Endothelial cell of umbilical vein (primary cell): Measurements from ENCODE around the gene MYO5B. TPM values are rescaled to one million over a fixed set of nuclear protein-coding genes. Genes with fewer than 3 reads are reported as not detected.

Experiments used
- BruUV-seq: library from RNA; stranded (reverse); fragments of 400-500 nt; replicated peaks from 2 replicates; lab custom pipeline; 2021; lab: Mats Ljungman, UMichigan
- CTCF ChIA-PET: fragments of 300-600, 350-600 bp; sonication (Branson Sonifier 250); formaldehyde crosslinking; loops from one replicate; lab custom pipeline; 2021; ENCODE audit warnings: antibody characterized with exemption, inconsistent platforms; lab: Charles Lee
- POLR2A ChIA-PET: fragments of 300-600, 350-600 bp; sonication (Branson Sonifier 250); formaldehyde crosslinking; loops from one replicate; lab custom pipeline; 2021; ENCODE audit warnings: antibody characterized with exemption, inconsistent platforms; lab: Charles Lee
- DNase-seq: peaks from one replicate; pipeline ENCODE4 v3.0.0-alpha.2; 2011; ENCODE audit warnings: low read depth, low spot score
- FAIRE-seq: peaks from 2 replicates; lab custom pipeline; 2011; peaks lifted over from hg19 to GRCh38; lab: Jason Lieb, UNC
- H2AFZ ChIP-seq: 2 replicates; pipeline ENCODE4 v1.6.0; 2012; ENCODE audit warnings: low read depth, low read length, control low read depth, inconsistent platforms
- H3K27ac ChIP-seq: 2 replicates; pipeline ENCODE4 v1.5.1; 2011; ENCODE audit warnings: low read depth, mild to moderate bottlenecking, control low read depth, low read length, moderate library complexity; ENCODE audit not compliant: insufficient read depth
- H3K27me3 ChIP-seq, 2 experiments: 2 replicates each; pipeline versions ENCODE4 v1.6.0 to v1.6.1; 2011; ENCODE audit warnings: low read length in 2 of 2, mixed read lengths in 1 of 2; ENCODE audit not compliant: control insufficient read depth in 2 of 2, insufficient read depth in 2 of 2
- H3K36me3 ChIP-seq, 2 experiments: 2 replicates in 1 of 2; 3 replicates in 1 of 2; pipeline ENCODE4 v1.5.1; 2011; ENCODE audit warnings: low read length in 2 of 2, mild to moderate bottlenecking in 1 of 2, moderate library complexity in 1 of 2; ENCODE audit not compliant: control insufficient read depth in 2 of 2, insufficient read depth in 2 of 2; ENCODE audit errors: extremely low read depth in 1 of 2
- H3K4me1 ChIP-seq: 3 replicates; pipeline ENCODE4 v1.5.1; 2011; ENCODE audit warnings: mild to moderate bottlenecking, low read length; ENCODE audit not compliant: control insufficient read depth, insufficient read depth; ENCODE audit errors: extremely low read depth
- H3K4me2 ChIP-seq: 2 replicates; pipeline ENCODE4 v1.6.1; 2011; ENCODE audit warnings: low read length, control low read depth, mixed read lengths; ENCODE audit not compliant: insufficient read depth
- H3K4me3 ChIP-seq, 3 experiments: fragments of 200-600 bp in 1 of 3; sonication (generic), shearing (Covaris generic) in 1 of 3; replicated peaks in 1 of 3; 2 replicates each; pipeline ENCODE4 v1.5.1; 2011 to 2016; ENCODE audit warnings: control low read depth in 3 of 3, low read length in 3 of 3, mild to moderate bottlenecking in 2 of 3, inconsistent platforms in 1 of 3, low read depth in 1 of 3, moderate library complexity in 1 of 3; ENCODE audit not compliant: insufficient read depth in 1 of 3
- H3K79me2 ChIP-seq: 2 replicates; pipeline ENCODE4 v1.6.0; 2012; ENCODE audit warnings: low read length, inconsistent platforms; ENCODE audit not compliant: control insufficient read depth, insufficient read depth
- H3K9ac ChIP-seq: replicated peaks from 2 replicates; pipeline ENCODE3; 2011; ENCODE audit warnings: low read length, control low read depth; ENCODE audit not compliant: insufficient read depth; ENCODE audit errors: extremely low read depth
- H3K9me1 ChIP-seq: replicated peaks from 3 replicates; pipeline ENCODE4 v1.6.0; 2011; ENCODE audit warnings: mild to moderate bottlenecking, low read length; ENCODE audit not compliant: control insufficient read depth, insufficient read depth; ENCODE audit errors: extremely low read depth
- H3K9me3 ChIP-seq: replicated peaks from 2 replicates; pipeline ENCODE4 v1.5.1; 2012; ENCODE audit warnings: low read length, inconsistent platforms; ENCODE audit not compliant: control insufficient read depth, insufficient read depth
- H4K20me1 ChIP-seq: replicated peaks from 2 replicates; pipeline ENCODE3; 2011; ENCODE audit warnings: mild to moderate bottlenecking, low read length; ENCODE audit not compliant: control insufficient read depth, insufficient read depth; ENCODE audit errors: extremely low read depth
- EZH2 ChIP-seq: IDR thresholded peaks from 2 replicates; pipeline ENCODE4 v1.6.1; 2012; ENCODE audit warnings: borderline replicate concordance, low read depth, mild to moderate bottlenecking, moderate library complexity, low read length, inconsistent platforms; ENCODE audit not compliant: severe bottlenecking
- FOS ChIP-seq: IDR thresholded peaks from 2 replicates; pipeline ENCODE4 v1.6.1; 2011; ENCODE audit warnings: mild to moderate bottlenecking, low read length, moderate library complexity, borderline replicate concordance; ENCODE audit not compliant: insufficient read depth
- GATA2 ChIP-seq: IDR thresholded peaks from 2 replicates; pipeline ENCODE4 v1.7.0; 2011; ENCODE audit warnings: low read depth, mild to moderate bottlenecking, moderate library complexity, mixed read lengths, low read length; ENCODE audit not compliant: insufficient read length, insufficient read depth
- JUN ChIP-seq: IDR thresholded peaks from 2 replicates; pipeline ENCODE4 v1.6.1; 2011; ENCODE audit warnings: borderline replicate concordance, low read depth; ENCODE audit not compliant: insufficient read length, insufficient read depth
- MYC ChIP-seq: IDR thresholded peaks from one replicate; pipeline ENCODE4 v1.6.1; 2011; ENCODE audit warnings: mild to moderate bottlenecking, low read depth, low read length
- POLR2A ChIP-seq: IDR thresholded peaks from 2 replicates; pipeline ENCODE4 v1.6.1; 2012; ENCODE audit warnings: low read depth, mild to moderate bottlenecking, control low read depth, low read length
- dilution Hi-C: fragments of 300-500 bp; cut with MboI; formaldehyde crosslinking; loops from one replicate; pipeline ENCODE4 v1.15.0; 2019; ENCODE audit warnings: low sequenced_read_pairs; ENCODE audit not compliant: extremely low pct_ligation_motif_present
- intact Hi-C: fragments of 100-400 bp; cut with micrococcal nuclease; formaldehyde crosslinking; loops from one replicate; pipeline ENCODE4 v1.10.0; 2022
- polyA plus RNA-seq, 4 experiments: library from polyadenylated mRNA; depleted of rRNA in 3 of 4; stranded (reverse) in 3 of 4; unstranded in 1 of 4; fragments of >200 nt; gene quantifications; 2 replicates each; pipeline versions ENCODE4 v1.2.1 to v1.2.3, GENCODE V29; 2011 to 2012; ENCODE audit warnings: missing spikeins in 1 of 4
- total RNA-seq: library from RNA; stranded (reverse); gene quantifications from 2 replicates; pipeline ENCODE4 v1.2.3, GENCODE V29; 2021
- TF ChIP-seq, protein P1 (sequence below), 2 donors: IDR thresholded peaks; 1 replicate in 1 of 2; 2 replicates in 1 of 2; pipeline ENCODE4 v1.5.1; 2011; ENCODE audit warnings: low read length in 2 of 2, mild to moderate bottlenecking in 2 of 2, moderate library complexity in 2 of 2, control low read depth in 1 of 2, inconsistent platforms in 1 of 2, low read depth in 1 of 2; ENCODE audit not compliant: insufficient read depth in 1 of 2; ENCODE audit errors: extremely low read depth in 1 of 2
- TF ChIP-seq, protein P2 (sequence below): IDR thresholded peaks from 2 replicates; pipeline ENCODE4 v1.6.1; 2011; ENCODE audit not compliant: insufficient read depth, insufficient read length

MYO5B gene
- total and polyA plus RNA-seq, 2 donors (not counting 3 experiments of a cell fraction or from before 2014, with no cell fraction given) = 0.54 to 1.1 TPM

DNA sequence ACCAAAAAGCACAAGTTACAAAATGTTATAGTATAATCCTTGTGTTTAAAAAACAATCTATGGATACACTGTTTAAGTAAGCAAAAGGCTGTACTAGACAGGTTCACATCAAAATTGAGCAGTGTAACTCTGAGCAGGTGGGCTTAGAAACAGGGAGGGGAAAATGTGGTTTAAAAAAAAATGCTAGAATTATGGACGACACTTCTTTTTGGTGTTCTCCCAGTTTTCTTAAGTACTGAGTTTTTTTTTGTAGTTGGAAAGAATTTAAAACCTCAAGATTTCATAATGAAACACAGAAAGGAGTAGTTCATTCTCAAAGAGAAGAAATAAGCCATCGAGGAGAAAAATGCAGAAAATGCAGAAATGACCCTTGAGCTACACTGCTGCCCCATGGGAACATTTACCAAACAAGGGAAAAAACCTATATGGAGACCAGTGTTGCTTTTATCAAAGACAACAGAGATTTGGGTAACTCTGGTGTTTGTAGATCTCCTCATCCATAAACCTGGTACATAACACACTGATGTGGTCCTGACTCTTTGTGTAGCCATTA, 100.7 kb downstream of the MYO5B start:
- no peaks in the 10 kb centered on the region for H3K36me3 ChIP-seq
- no peak overlapping the region for H3K9ac ChIP-seq
- no peak overlapping the region for H3K27ac ChIP-seq
- ChIA-PET POLR2A (no interaction called here), CTCF (no interaction called here)
- intact Hi-C loops (no loop called here), dilution Hi-C loops (no loop called here)
- DNase-seq = no peak
- H3K9me3 ChIP-seq = no peaks in the 10 kb centered on the region
- no peaks in the 10 kb centered on the region for H3K79me2 ChIP-seq
- no peaks in the 10 kb centered on the region for H4K20me1 ChIP-seq
- no peak overlapping the region for H3K4me3 ChIP-seq
- FAIRE-seq = no peak
- no peaks in the 10 kb centered on the region for H3K4me1 ChIP-seq
- H3K9me1 ChIP-seq = no peaks in the 10 kb centered on the region
- TF ChIP-seq POLR2A (no peak), MYC (no peak), GATA2 (no peak), JUN (no peak), FOS (no peak), EZH2 (no peak)
- TF ChIP-seq, protein P1, sequence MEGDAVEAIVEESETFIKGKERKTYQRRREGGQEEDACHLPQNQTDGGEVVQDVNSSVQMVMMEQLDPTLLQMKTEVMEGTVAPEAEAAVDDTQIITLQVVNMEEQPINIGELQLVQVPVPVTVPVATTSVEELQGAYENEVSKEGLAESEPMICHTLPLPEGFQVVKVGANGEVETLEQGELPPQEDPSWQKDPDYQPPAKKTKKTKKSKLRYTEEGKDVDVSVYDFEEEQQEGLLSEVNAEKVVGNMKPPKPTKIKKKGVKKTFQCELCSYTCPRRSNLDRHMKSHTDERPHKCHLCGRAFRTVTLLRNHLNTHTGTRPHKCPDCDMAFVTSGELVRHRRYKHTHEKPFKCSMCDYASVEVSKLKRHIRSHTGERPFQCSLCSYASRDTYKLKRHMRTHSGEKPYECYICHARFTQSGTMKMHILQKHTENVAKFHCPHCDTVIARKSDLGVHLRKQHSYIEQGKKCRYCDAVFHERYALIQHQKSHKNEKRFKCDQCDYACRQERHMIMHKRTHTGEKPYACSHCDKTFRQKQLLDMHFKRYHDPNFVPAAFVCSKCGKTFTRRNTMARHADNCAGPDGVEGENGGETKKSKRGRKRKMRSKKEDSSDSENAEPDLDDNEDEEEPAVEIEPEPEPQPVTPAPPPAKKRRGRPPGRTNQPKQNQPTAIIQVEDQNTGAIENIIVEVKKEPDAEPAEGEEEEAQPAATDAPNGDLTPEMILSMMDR (IDR thresholded peaks at IDR 0.05; ENCODE audit: extremely low read depth in 1 of 2, insufficient read depth in 1 of 2, low read depth in 1 of 2, low read length in 2 of 2) = no peak
- TF ChIP-seq, protein P2, sequence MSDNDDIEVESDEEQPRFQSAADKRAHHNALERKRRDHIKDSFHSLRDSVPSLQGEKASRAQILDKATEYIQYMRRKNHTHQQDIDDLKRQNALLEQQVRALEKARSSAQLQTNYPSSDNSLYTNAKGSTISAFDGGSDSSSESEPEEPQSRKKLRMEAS = no peak
- no TSS peak for BruUV-seq
- no peak overlapping the region for H3K4me2 ChIP-seq
- no peak overlapping the region for H2AFZ ChIP-seq
- H3K27me3 ChIP-seq = no peaks in the 10 kb centered on the region
